ENCODE results near the gene GBP4. TPM values are rescaled to one million over a fixed set of nuclear protein-coding genes. Genes with fewer than 3 reads are reported as not detected.

The GBP4 gene
- total and polyA plus RNA-seq, 9 of the 15 experiments (the other 6 are each of a cell fraction or from before 2014, with no cell fraction given) = 0.04 to 0.40 (median 0.11) TPM

GRCh38 chr1:89191314-89191713 is 7.4 kb downstream of the GBP4 start:
- 0% methylated on average over 5 of the region's 5 CpGs for WGBS (ENCODE audit: insufficient coverage, low coverage, missing lambda C conversion rate)
- H3K27me3 ChIP-seq (ENCODE audit: control insufficient read depth in 2 of 2, insufficient read depth in 2 of 2, low read length in 2 of 2) = no peaks in the 10 kb centered on the region
- CTCF ChIA-PET (ENCODE audit: low intra/inter-chr PET ratio) = no interaction called here
- no peaks in the 10 kb centered on the region for H3K9me3 ChIP-seq (replicated peaks; ENCODE audit: control insufficient read depth, insufficient read depth, low read depth, low read length)
- no peak overlapping the region for H3K9ac ChIP-seq (ENCODE audit: insufficient read depth in 1 of 2, low read depth in 2 of 2, low read length in 2 of 2)
- no peak for FAIRE-seq
- in situ Hi-C loops (cut with MboI) = no loop called here
- no peak overlapping the region for H2AFZ ChIP-seq (ENCODE audit: low read depth, low read length)
- H3K79me2 ChIP-seq (ENCODE audit: control insufficient read depth, insufficient read depth, low read length) = no peaks in the 10 kb centered on the region
- TF ChIP-seq PCBP2 (IDR thresholded peaks at IDR 0.05; ENCODE audit: low read depth, low read length, poor library complexity, severe bottlenecking) (no peak), MGA (IDR thresholded peaks at IDR 0.05) (no peak), SPI1 (IDR thresholded peaks at IDR 0.05; ENCODE audit: borderline replicate concordance, low read depth, low read length) (peak; percentile 44; the same call in 1 of the 2 replicates), ZNF384 (IDR thresholded peaks at IDR 0.05; ENCODE audit: low read depth, low read length) (no peak), FOXA1 (IDR thresholded peaks at IDR 0.05; ENCODE audit: borderline replicate concordance) (no peak), NFXL1 (CRISPR knock-in tag; IDR thresholded peaks at IDR 0.05) (no peak), SMARCC2 (IDR thresholded peaks at IDR 0.05; ENCODE audit: low read depth) (no peak)
- H4K20me1 ChIP-seq (replicated peaks; ENCODE audit: control insufficient read depth, insufficient read depth, low read length) = no peaks in the 10 kb centered on the region
- no peaks in the 10 kb centered on the region for H3K36me3 ChIP-seq (ENCODE audit: control insufficient read depth, insufficient read depth, low read length)
- H3K4me3 ChIP-seq = no peak overlapping the region
- no peaks in the 10 kb centered on the region for H3K9me1 ChIP-seq (ENCODE audit: control insufficient read depth, insufficient read depth, low read length)
- DNase-seq (ENCODE audit: extremely low read depth in 1 of 4, low spot score in 3 of 4) = no peak
- BruUV-seq (replicated peaks) = no TSS peak
- no peaks in the 10 kb centered on the region for H3K4me1 ChIP-seq (replicated peaks in 1 of 2; ENCODE audit: control insufficient read depth in 2 of 2, insufficient read depth in 2 of 2, low read length in 2 of 2)
- H3K4me2 ChIP-seq (ENCODE audit: insufficient read depth, low read length) = no peak overlapping the region
- no peak for ATAC-seq
- H3K27ac ChIP-seq (ENCODE audit: extremely low read depth, low read depth, low read length) = no peak overlapping the region
- POLR2A ChIA-PET = no interaction called here
- intact Hi-C loops (cut with micrococcal nuclease) = loop anchor here (10.0 kb wide), 1 partner anchor 163 kb away; no protein-coding TSS in a partner anchor

All from K562 (cell line).